ENCODE data around the gene ISCU. TPM values are rescaled to one million over a fixed set of nuclear protein-coding genes. Genes with fewer than 3 reads are reported as not detected.

The ISCU gene
- total RNA-seq, 1 donor from 2014 or later: 117 TPM

- Mint-ChIP-seq H3K4me3 (no peak overlapping the region), H3K36me3 (ENCODE audit: low read depth) (no peaks in the 10 kb centered on the region), H3K27ac (no peak overlapping the region), H3K27me3 (peaks cover 8% of the 10 kb centered on the region), H3K4me1 (peaks cover 38% of the 10 kb centered on the region), H3K9me3 (no peaks in the 10 kb centered on the region)
- ATAC-seq (ENCODE audit: low read depth) (no peak), DNase-seq (no peak)
- no peak for TF ChIP-seq CTCF (IDR thresholded peaks at IDR 0.05)
- POLR2A ChIA-PET: no interaction called here
- intact Hi-C loops (cut with micrococcal nuclease): no loop called here
- CTCF ChIA-PET: interaction anchor here (1.3 to 2.7 kb wide), 2 partner anchors 8 to 37 kb away, joined by 3 to 11 read pairs; no protein-coding TSS in a partner anchor
These were observed 48.0 kb downstream of the ISCU start for GRCh38 chr12:108610336-108610815.

- H3K27me3 Mint-ChIP-seq: peaks cover 8% of the 10 kb centered on the region
- no peaks in the 10 kb centered on the region for H3K36me3 Mint-ChIP-seq (ENCODE audit: low read depth)
- no peak for TF ChIP-seq CTCF (IDR thresholded peaks at IDR 0.05)
- no peak overlapping the region for H3K4me3 Mint-ChIP-seq
- ATAC-seq (ENCODE audit: low read depth) (no peak), DNase-seq (no peak)
- no peak overlapping the region for H3K27ac Mint-ChIP-seq
- intact Hi-C loops (cut with micrococcal nuclease): no loop called here
- CTCF ChIA-PET: interaction anchor here (0.9 to 2.7 kb wide), 3 partner anchors 7 to 38 kb away, joined by 3 to 11 read pairs (median 3); no protein-coding TSS in a partner anchor
- peaks cover 43% of the 10 kb centered on the region for H3K4me1 Mint-ChIP-seq
- no peaks in the 10 kb centered on the region for H3K9me3 Mint-ChIP-seq
- POLR2A ChIA-PET: no interaction called here
These were observed 48.6 kb downstream of the ISCU start for GRCh38 chr12:108610856-108611605.

GRCh38 chr12:108611884-108612415, 49.6 kb downstream of the ISCU start:
- ChIA-PET CTCF (interaction anchor here (0.8 to 11.2 kb wide), 3 partner anchors 35 to 53 kb away, joined by 3 to 338 read pairs (median 11); partner anchors contain the start of genes ISCU and SART3), POLR2A (interaction anchor here (0.6 to 1.2 kb wide), 3 partner anchors 16 to 46 kb away, joined by 3 to 14 read pairs (median 9); no protein-coding TSS in a partner anchor)
- Mint-ChIP-seq H3K4me3 (no peak overlapping the region), H3K9me3 (no peaks in the 10 kb centered on the region), H3K36me3 (ENCODE audit: low read depth) (no peaks in the 10 kb centered on the region), H3K4me1 (peaks cover 52% of the 10 kb centered on the region), H3K27me3 (peaks cover 8% of the 10 kb centered on the region), H3K27ac (peak overlapping the region; percentile 24)
- intact Hi-C loops (cut with micrococcal nuclease): loop anchor here (1.0 kb wide), 2 partner anchors 35 to 191 kb away; no protein-coding TSS in a partner anchor
- ATAC-seq (ENCODE audit: low read depth) (peak; percentile 21), DNase-seq (no peak)
- TF ChIP-seq CTCF (IDR thresholded peaks at IDR 0.05): no peak

- H3K27me3 Mint-ChIP-seq: peaks cover 6% of the 10 kb centered on the region
- peaks cover 61% of the 10 kb centered on the region for H3K4me1 Mint-ChIP-seq
- ChIA-PET CTCF (interaction anchor here (0.8 to 11.2 kb wide), 4 partner anchors 34 to 190 kb away, joined by 3 to 338 read pairs (median 8); partner anchors contain the start of genes ISCU and SART3), POLR2A (interaction anchor here (0.6 to 1.2 kb wide), 4 partner anchors 15 to 47 kb away, joined by 3 to 14 read pairs (median 6); no protein-coding TSS in a partner anchor)
- H3K9me3 Mint-ChIP-seq: no peaks in the 10 kb centered on the region
- no peak for TF ChIP-seq CTCF (IDR thresholded peaks at IDR 0.05)
- H3K27ac Mint-ChIP-seq: peak overlapping the region; percentile 30
- H3K36me3 Mint-ChIP-seq (ENCODE audit: low read depth): no peaks in the 10 kb centered on the region
- DNase-seq: no peak
- ATAC-seq (ENCODE audit: low read depth): no peak
- no peak overlapping the region for H3K4me3 Mint-ChIP-seq
- intact Hi-C loops (cut with micrococcal nuclease): loop anchor here (1.0 kb wide), 2 partner anchors 34 to 190 kb away; no protein-coding TSS in a partner anchor
These were observed 50.4 kb downstream of the ISCU start for GRCh38 chr12:108612788-108613282.
